Progenitor cell of endocrine pancreas (in vitro differentiated cells): Measurements from ENCODE around the gene ADAMTS7. TPM values are rescaled to one million over a fixed set of nuclear protein-coding genes. Genes with fewer than 3 reads are reported as not detected.

Experiments
- DNase-seq: peaks from one replicate; pipeline ENCODE4 v3.0.0; 2021; ENCODE audit warnings: low spot score; ENCODE audit not compliant: unreplicated experiment
- H3K27ac Mint-ChIP-seq: 2 replicates; pipeline ENCODE4 v1.8.0; 2021; ENCODE audit warnings: mild to moderate bottlenecking, moderate library complexity, mixed read lengths
- H3K27me3 Mint-ChIP-seq: 2 replicates; pipeline ENCODE4 v1.8.0; 2021; ENCODE audit warnings: mixed read lengths
- H3K36me3 Mint-ChIP-seq: 2 replicates; pipeline ENCODE4 v1.8.0; 2022; ENCODE audit warnings: mixed read lengths; ENCODE audit not compliant: insufficient read depth
- H3K4me1 Mint-ChIP-seq: 2 replicates; pipeline ENCODE4 v1.8.0; 2021; ENCODE audit warnings: low read depth, mixed read lengths
- H3K4me3 Mint-ChIP-seq: 2 replicates; pipeline ENCODE4 v1.8.0; 2021; ENCODE audit warnings: low read depth, mild to moderate bottlenecking, moderate library complexity, mixed read lengths
- H3K9me3 Mint-ChIP-seq: 2 replicates; pipeline ENCODE4 v1.8.0; 2021; ENCODE audit warnings: low read depth, mixed read lengths
- CTCF ChIP-seq: fragments of 200-600 bp; sonication (generic); IDR thresholded peaks from one replicate; pipeline ENCODE4 v1.5.0; 2021; ENCODE audit warnings: antibody characterized with exemption, mild to moderate bottlenecking; ENCODE audit not compliant: unreplicated experiment
- total RNA-seq: library from RNA; stranded (reverse); gene quantifications from 2 replicates; pipeline ENCODE4 v1.2.1, GENCODE V29; 2021

The ADAMTS7 gene
- total RNA-seq, 1 donor from 2014 or later: 127 TPM

GRCh38 chr15:78718837-78719236 lies 92.4 kb downstream of the ADAMTS7 start:
- TF ChIP-seq CTCF: no peak
- Mint-ChIP-seq H3K4me3 (no peak overlapping the region), H3K36me3 (no peaks in the 10 kb centered on the region), H3K9me3 (no peaks in the 10 kb centered on the region), H3K27ac (no peak overlapping the region), H3K4me1 (no peaks in the 10 kb centered on the region), H3K27me3 (peaks cover 14% of the 10 kb centered on the region)
- DNase-seq: no peak

DNA sequence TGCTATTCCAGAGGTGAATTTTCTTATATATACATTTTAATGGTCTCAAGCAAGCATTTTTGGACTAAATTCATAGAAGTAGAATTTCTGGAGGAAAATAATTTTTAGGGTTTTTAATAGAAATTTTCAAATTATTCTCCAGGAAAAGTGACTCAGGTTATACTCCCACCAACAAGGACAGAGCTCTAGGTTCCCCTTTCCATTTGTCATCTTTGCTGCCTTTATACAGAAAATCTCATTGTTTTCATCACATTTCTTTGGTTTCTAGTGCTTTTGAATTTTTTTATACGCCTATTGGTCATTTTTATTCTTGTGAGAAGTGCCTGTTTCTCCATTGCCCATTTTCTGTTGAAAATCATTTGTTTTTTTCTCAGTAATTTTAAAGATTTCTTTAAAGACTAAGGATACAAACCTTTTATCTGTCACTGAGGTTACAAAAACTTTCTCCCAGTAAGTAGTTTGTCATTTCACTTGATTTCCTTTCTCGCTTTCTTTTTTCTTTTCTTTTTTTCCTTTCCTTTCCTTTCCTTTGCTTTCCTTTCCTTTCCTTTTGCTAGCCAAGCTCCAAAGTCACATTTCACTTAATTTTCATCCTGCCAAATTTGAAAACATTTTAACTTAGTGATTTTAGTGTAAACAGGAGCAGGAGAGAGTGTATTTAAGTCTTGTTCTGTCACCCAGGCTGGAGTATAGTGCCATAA lies 93.2 kb downstream of the ADAMTS7 start:
- H3K4me3 Mint-ChIP-seq: no peak overlapping the region

GRCh38 chr15:78716651-78717050 lies 94.6 kb downstream of the ADAMTS7 start:
- Mint-ChIP-seq H3K4me3 (no peak overlapping the region), H3K9me3 (peaks cover 9% of the 10 kb centered on the region), H3K4me1 (no peaks in the 10 kb centered on the region), H3K36me3 (no peaks in the 10 kb centered on the region), H3K27me3 (peaks cover 19% of the 10 kb centered on the region), H3K27ac (no peak overlapping the region)
- DNase-seq: no peak
- TF ChIP-seq CTCF: no peak

More for the DNA sequence above, 93.2 kb downstream of the ADAMTS7 start:
- no peak for TF ChIP-seq CTCF
- H3K27me3 Mint-ChIP-seq: peaks cover 19% of the 10 kb centered on the region
- H3K4me1 Mint-ChIP-seq: no peaks in the 10 kb centered on the region
- H3K27ac Mint-ChIP-seq: no peak overlapping the region
- peaks cover 6% of the 10 kb centered on the region for H3K9me3 Mint-ChIP-seq
- H3K36me3 Mint-ChIP-seq: no peaks in the 10 kb centered on the region
- no peak for DNase-seq

DNA sequence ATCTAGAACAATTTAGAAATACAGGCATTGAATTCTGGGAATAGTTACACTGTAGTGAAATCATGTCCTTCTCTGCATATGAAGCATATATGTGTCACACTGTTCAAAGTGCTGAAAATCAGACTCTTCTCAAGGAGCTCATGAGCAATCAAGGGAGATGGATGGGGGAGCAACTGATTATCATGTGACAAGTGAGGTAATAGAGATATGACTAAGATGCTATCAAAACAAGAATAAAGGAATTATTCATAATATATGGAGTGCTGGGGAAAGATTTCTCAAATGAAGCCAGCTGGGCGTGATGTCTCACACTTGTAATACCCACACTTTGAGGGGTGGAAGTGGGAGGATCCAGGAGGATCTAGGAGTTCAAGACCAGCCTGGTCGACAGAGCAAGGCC lies 95.3 kb downstream of the ADAMTS7 start:
- Mint-ChIP-seq H3K4me1 (no peaks in the 10 kb centered on the region), H3K4me3 (no peak overlapping the region), H3K27ac (no peak overlapping the region), H3K9me3 (peaks cover 9% of the 10 kb centered on the region), H3K36me3 (no peaks in the 10 kb centered on the region), H3K27me3 (peaks cover 19% of the 10 kb centered on the region)
- DNase-seq: no peak
- TF ChIP-seq CTCF: no peak

DNA sequence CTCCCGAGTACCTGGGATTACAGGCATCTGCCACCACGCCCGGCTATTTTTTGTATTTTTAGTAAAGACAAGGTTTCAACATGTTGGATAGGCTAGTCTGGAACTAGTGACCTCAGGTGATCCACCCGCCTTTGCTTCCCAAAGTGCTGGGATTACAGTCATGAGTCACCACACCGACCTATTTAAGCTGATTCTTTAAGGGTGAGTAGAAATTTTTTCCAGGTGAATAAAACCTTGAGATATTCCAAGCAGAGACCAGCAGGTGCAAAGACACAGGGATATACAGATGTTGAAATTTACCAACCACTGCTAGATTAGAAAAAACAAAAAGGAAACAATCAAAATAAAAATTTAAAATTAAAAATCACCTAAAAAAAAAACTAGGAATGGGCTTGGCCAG lies 95.8 kb downstream of the ADAMTS7 start:
- no peak overlapping the region for H3K4me3 Mint-ChIP-seq
- H3K36me3 Mint-ChIP-seq: no peaks in the 10 kb centered on the region
- H3K27ac Mint-ChIP-seq: no peak overlapping the region
- H3K9me3 Mint-ChIP-seq: peaks cover 9% of the 10 kb centered on the region
- H3K27me3 Mint-ChIP-seq: peaks cover 22% of the 10 kb centered on the region
- no peak for TF ChIP-seq CTCF
- DNase-seq: no peak
- H3K4me1 Mint-ChIP-seq: no peaks in the 10 kb centered on the region
